ENCODE measurements around the gene FKBP1B.
"Not testable (repeated sequence)": the region's sequence is repeated elsewhere in the genome, so short reads cannot be mapped to it uniquely, and the experiment has no call there.

The FKBP1B gene

GRCh38 chr2:24022975-24023575, 26.5 kb upstream of the FKBP1B start:
- DNase-seq: no peak

GRCh38 chr2:24024018-24024417, 25.5 kb upstream of the FKBP1B start:
- no peak for DNase-seq

GRCh38 chr2:24024996-24025663, 24.4 kb upstream of the FKBP1B start:
- DNase-seq: no peak

- DNase-seq: no peak
These were observed 23.3 kb upstream of the FKBP1B start for GRCh38 chr2:24026233-24026632.

GRCh38 chr2:24038786-24039499, 10.6 kb upstream of the FKBP1B start:
- no peak for DNase-seq

- DNase-seq: no peak
These were observed 9.0 kb upstream of the FKBP1B start for GRCh38 chr2:24040511-24040910.

- not testable (repeated sequence) for DNase-seq
These were observed 6.4 kb upstream of the FKBP1B start for GRCh38 chr2:24043133-24043532.

- no peak for DNase-seq
These were observed 3.7 kb upstream of the FKBP1B start for GRCh38 chr2:24045511-24046508.

- no peak for DNase-seq
These were observed 3.0 kb upstream of the FKBP1B start for GRCh38 chr2:24046599-24046929.

- peak; percentile 96 for DNase-seq
These were observed 2.4 kb upstream of the FKBP1B start, which contains the start of gene WDCP for GRCh38 chr2:24046930-24047702. WDCP (minus strand) TSS chr2:24047391; CDS start chr2:24039494, 7,897 bp downstream.

GRCh38 chr2:24047703-24048033, 1.9 kb upstream of the FKBP1B start:
- no peak for DNase-seq

- DNase-seq: no peak
These were observed 614 bp upstream of the FKBP1B start for GRCh38 chr2:24048769-24049484.

- no peak for DNase-seq
These were observed 769 bp downstream of the FKBP1B start for GRCh38 chr2:24050041-24050979.

- no peak for DNase-seq
These were observed 2.3 kb downstream of the FKBP1B start for GRCh38 chr2:24051833-24052232.

GRCh38 chr2:24052951-24053350, 3.4 kb downstream of the FKBP1B start:
- DNase-seq: no peak

- DNase-seq: no peak
These were observed 4.9 kb downstream of the FKBP1B start for GRCh38 chr2:24054366-24055010.

- DNase-seq: no peak
These were observed 6.2 kb downstream of the FKBP1B start for GRCh38 chr2:24055750-24056149.

GRCh38 chr2:24058564-24059271, 9.2 kb downstream of the FKBP1B start:
- no peak for DNase-seq

- DNase-seq: no peak
These were observed 15.8 kb downstream of the FKBP1B start for GRCh38 chr2:24065341-24065740.
